Activated CD4-positive, alpha-beta T cell treated with anti-CD3 and anti-CD28 coated beads for 36 hours (primary cell): ENCODE results near the gene NT5C. TPM values are rescaled to one million over a fixed set of nuclear protein-coding genes. Genes with fewer than 3 reads are reported as not detected.

ENCODE experiments used
- ATAC-seq: fragments of 200-7000 bp; cut with Tn5 transposase; one replicate; pipeline ENCODE4 v1.10.0; 2021; ENCODE audit warnings: mild to moderate bottlenecking, moderate library complexity
- CTCF ChIA-PET: fragments of 350-600 bp; sonication (Branson Sonifier 250); formaldehyde crosslinking; loops from one replicate; lab custom pipeline; 2021; ENCODE audit warnings: antibody characterized with exemption; lab: Charles Lee
- POLR2A ChIA-PET: fragments of 350-600 bp; sonication (Branson Sonifier 250); formaldehyde crosslinking; loops from one replicate; lab custom pipeline; 2021; ENCODE audit warnings: antibody characterized with exemption, inconsistent platforms; lab: Charles Lee
- DNase-seq: peaks from one replicate; pipeline ENCODE4 v3.0.0-alpha.2; 2020
- H3K27ac Mint-ChIP-seq: one replicate; pipeline ENCODE4 v1.8.0; 2021; ENCODE audit warnings: mixed read lengths
- H3K27me3 Mint-ChIP-seq: one replicate; pipeline ENCODE4 v1.8.0; 2021; ENCODE audit warnings: mixed read lengths
- H3K36me3 Mint-ChIP-seq: one replicate; pipeline ENCODE4 v1.8.0; 2021; ENCODE audit warnings: low read depth, mixed read lengths
- H3K4me1 Mint-ChIP-seq: one replicate; pipeline ENCODE4 v1.8.0; 2021; ENCODE audit warnings: mixed read lengths
- H3K4me3 Mint-ChIP-seq: one replicate; pipeline ENCODE4 v1.8.0; 2021; ENCODE audit warnings: mild to moderate bottlenecking, moderate library complexity, mixed read lengths
- H3K9me3 Mint-ChIP-seq: one replicate; pipeline ENCODE4 v1.8.0; 2021; ENCODE audit warnings: low read depth, mixed read lengths
- intact Hi-C, 2 experiments: fragments of 100-400 bp; cut with DNase I in 1 of 2; cut with micrococcal nuclease in 1 of 2; formaldehyde crosslinking; loops; one replicate each; pipeline versions ENCODE4 v1.14.2 to v1.15.1; 2022 to 2024; cut with DNase I, micrococcal nuclease
- total RNA-seq, 2 experiments: library from RNA; stranded (reverse); gene quantifications; one replicate each; pipeline ENCODE4 v1.2.3, GENCODE V29; 2021

The NT5C gene
- total RNA-seq, 2 experiments from 2014 or later, result 51.7 to 61.5 TPM

DNA sequence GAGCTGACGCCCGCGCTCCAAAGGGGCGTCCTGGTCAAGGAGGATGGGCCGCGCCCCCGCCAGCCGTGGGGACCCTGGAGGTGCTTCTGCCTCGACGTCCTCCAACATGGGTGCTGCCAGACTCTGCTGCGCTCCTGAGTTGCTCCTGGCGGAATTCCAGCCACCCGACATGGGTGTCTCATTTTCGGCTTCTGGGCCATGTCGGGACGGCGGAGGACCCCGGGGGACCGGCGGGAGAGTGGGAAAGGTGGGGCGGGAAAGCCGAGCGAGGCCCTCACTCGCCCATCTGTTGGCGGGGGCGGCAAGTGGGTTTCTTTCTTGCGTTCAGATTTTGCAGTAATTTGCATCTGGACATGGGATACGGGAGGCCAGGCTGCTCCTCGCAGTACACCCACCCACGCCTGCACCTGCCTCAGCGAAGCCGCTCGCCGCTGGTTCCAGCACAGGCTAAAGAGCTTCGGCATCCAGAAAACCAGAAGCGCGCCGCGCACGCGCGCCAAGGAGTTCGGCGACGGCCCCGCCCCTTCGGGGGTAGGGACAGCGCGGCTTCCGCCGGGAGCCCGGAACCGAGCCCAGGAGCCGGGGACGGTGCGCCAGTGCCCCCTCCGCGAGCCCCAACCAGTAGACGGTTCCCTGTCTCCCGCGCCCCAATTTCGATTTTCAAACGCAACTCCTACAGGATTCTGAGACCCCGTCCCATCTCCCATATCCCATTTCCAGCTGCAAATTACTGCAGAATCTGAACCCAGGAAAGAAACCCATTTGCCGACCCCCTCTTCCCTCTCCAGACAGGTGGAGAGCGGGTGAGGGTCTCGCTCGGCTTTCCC is 21.9 kb downstream of the NT5C start, which contains the start of gene ARMC7:
ARMC7 (plus strand) TSS at position 563 of the 827 bp plus-strand sequence. CDS start 320 bp downstream, outside the sequence.
- Mint-ChIP-seq H3K36me3 (peaks cover 14% of the 10 kb centered on the region), H3K27ac (peak within 1 kb of the TSS; percentile 92), H3K4me3 (peak within 1 kb of the TSS; percentile 79), H3K27me3 (no peaks in the 10 kb centered on the region), H3K9me3 (no peaks in the 10 kb centered on the region), H3K4me1 (peaks cover 28% of the 10 kb centered on the region)
- intact Hi-C loops, result loop anchor here (1.0 to 5.0 kb wide), 13 partner anchors 20 to 408 kb away; partner anchors contain the start of genes ATP5PD (in 1 of the 2), CASKIN2 (in 1 of the 2), JPT1 (in 1 of the 2) and KCTD2 (in 1 of the 2)
- ChIA-PET POLR2A (interaction anchor here (0.6 to 1.3 kb wide), 3 partner anchors 10 to 296 kb away, joined by 3 to 4 read pairs (median 4); partner anchors contain the start of gene GRB2), CTCF (interaction anchor here (0.6 to 7.6 kb wide), 13 partner anchors 10 to 152 kb away, joined by 3 to 154 read pairs (median 3); partner anchors contain the start of genes GGA3, HID1 and MRPS7)
- ATAC-seq, result peak; percentile 82
- DNase-seq, result peak; percentile 95

GRCh38 chr17:75109046-75109406 is 22.5 kb downstream of the NT5C start:
- intact Hi-C loops, result loop anchor here (1.0 to 5.0 kb wide), 7 partner anchors 20 to 148 kb away; partner anchors contain the start of genes NT5C (in 1 of the 2) and NUP85 (in 1 of the 2)
- Mint-ChIP-seq H3K27me3 (no peaks in the 10 kb centered on the region), H3K36me3 (peaks cover 9% of the 10 kb centered on the region), H3K4me3 (peak overlapping the region; percentile 79), H3K9me3 (no peaks in the 10 kb centered on the region), H3K4me1 (peaks cover 22% of the 10 kb centered on the region), H3K27ac (no peak overlapping the region)
- ChIA-PET CTCF (interaction anchor here (0.6 to 2.7 kb wide), 6 partner anchors 11 to 92 kb away, joined by 3 to 7 read pairs (median 4); no protein-coding TSS in a partner anchor), POLR2A (interaction anchor here (0.6 to 1.3 kb wide), 3 partner anchors 10 to 297 kb away, joined by 3 to 4 read pairs (median 4); partner anchors contain the start of gene GRB2)
- no peak for ATAC-seq
- DNase-seq, result peak; percentile 40

DNA sequence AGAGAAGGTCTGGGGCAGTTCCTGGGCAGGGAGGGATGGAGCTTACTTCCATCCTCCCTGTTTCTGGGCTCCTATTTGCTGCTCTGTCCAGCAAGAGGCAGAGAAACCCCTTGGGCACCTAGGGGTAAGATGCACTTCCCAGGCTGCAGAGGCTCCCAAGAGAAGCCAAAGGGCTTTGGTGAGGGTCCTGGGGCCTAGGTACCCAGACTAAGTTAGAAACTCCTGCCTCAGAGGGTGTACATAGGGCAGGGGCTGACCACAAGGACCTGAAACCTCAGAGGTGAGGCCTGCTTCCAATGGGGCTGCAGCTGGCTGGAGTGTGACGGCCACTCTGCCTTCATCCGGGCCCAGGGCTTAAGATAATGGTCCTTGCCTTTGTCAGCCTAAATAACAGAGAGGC is 23.3 kb downstream of the NT5C start:
- H3K27me3 Mint-ChIP-seq, result no peaks in the 10 kb centered on the region
- H3K4me1 Mint-ChIP-seq, result peaks cover 21% of the 10 kb centered on the region
- H3K9me3 Mint-ChIP-seq, result no peaks in the 10 kb centered on the region
- peak overlapping the region; percentile 79 for H3K4me3 Mint-ChIP-seq
- H3K36me3 Mint-ChIP-seq, result peaks cover 8% of the 10 kb centered on the region
- POLR2A ChIA-PET, result interaction anchor here (0.6 kb wide), 1 partner anchor 192 kb away, joined by 3 read pairs; no protein-coding TSS in a partner anchor
- DNase-seq (no peak), ATAC-seq (no peak)
- intact Hi-C loops, result loop anchor here (2.0 to 5.0 kb wide), 2 partner anchors 41 to 73 kb away; no protein-coding TSS in a partner anchor
- no peak overlapping the region for H3K27ac Mint-ChIP-seq
- CTCF ChIA-PET, result interaction anchor here (0.6 to 1.3 kb wide), 4 partner anchors 27 to 205 kb away, joined by 3 read pairs; no protein-coding TSS in a partner anchor

GRCh38 chr17:75105126-75106080 is 26.1 kb downstream of the NT5C start:
- no peaks in the 10 kb centered on the region for H3K27me3 Mint-ChIP-seq
- no peaks in the 10 kb centered on the region for H3K36me3 Mint-ChIP-seq
- no peaks in the 10 kb centered on the region for H3K9me3 Mint-ChIP-seq
- no peak overlapping the region for H3K27ac Mint-ChIP-seq
- ATAC-seq (peak; percentile 36), DNase-seq (peak; percentile 55)
- peaks cover 7% of the 10 kb centered on the region for H3K4me1 Mint-ChIP-seq
- intact Hi-C loops, result loop anchor here in 1 of 2 experiments (5.0 kb wide), 1 partner anchor 38 kb away; no protein-coding TSS in a partner anchor
- POLR2A ChIA-PET, result interaction anchor here (0.9 to 1.1 kb wide), 2 partner anchors 8 to 32 kb away, joined by 3 read pairs; no protein-coding TSS in a partner anchor
- CTCF ChIA-PET, result interaction anchor here (0.5 to 5.3 kb wide), 25 partner anchors 9 to 314 kb away, joined by 3 to 47 read pairs (median 3); no protein-coding TSS in a partner anchor
- H3K4me3 Mint-ChIP-seq, result no peak overlapping the region

DNA sequence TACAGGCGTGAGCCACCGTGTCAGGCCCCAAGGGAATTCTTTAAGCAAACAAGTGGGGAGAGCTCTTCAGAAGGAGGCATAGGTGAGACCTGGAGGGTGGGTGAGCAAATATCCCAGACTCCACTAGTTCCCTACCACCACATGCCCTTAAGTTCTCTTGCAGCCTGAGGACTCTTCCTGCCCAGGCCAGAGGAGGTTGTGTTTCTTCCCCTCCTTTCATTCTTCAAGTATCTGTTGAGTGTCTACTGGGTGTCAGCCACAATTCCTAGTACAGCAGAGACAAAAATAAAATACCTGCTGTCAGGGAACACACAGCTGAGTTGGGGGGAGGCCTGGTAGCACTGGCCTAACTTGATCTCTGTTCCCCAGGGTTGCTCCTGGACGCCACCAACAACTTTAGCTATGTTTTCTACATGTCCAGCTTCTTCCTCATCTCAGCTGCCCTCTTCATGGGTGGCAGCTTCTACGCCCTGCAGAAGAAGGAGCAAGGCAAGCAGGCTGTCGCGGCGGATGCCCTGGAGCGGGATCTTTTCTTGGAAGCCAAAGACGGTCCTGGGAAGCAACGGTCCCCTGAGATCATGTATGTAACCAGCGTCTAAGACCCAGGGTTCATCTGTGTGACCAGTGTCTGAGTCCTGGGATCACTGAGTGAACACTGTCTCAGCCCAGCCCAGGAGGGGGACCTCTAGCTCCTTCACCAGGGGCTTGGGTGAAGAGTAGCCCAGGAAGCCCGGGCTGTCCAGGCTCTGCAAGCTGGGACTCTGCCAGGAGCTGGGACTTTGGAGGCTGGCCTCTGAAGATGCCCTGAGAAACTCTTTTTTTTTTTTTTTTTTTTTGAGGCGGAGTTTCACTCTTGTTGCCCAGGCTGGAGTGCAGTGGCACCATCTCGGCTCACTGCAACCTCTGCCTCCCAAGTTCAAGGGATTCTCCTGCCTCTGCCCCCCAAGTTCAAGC is 27.7 kb downstream of the NT5C start:
- H3K4me3 Mint-ChIP-seq, result no peak overlapping the region
- DNase-seq (no peak), ATAC-seq (no peak)
- no peaks in the 10 kb centered on the region for H3K36me3 Mint-ChIP-seq
- intact Hi-C loops, result no loop called here
- CTCF ChIA-PET, result interaction anchor here (0.6 to 5.3 kb wide), 6 partner anchors 11 to 344 kb away, joined by 3 to 47 read pairs (median 3); no protein-coding TSS in a partner anchor
- H3K27me3 Mint-ChIP-seq, result no peaks in the 10 kb centered on the region
- H3K27ac Mint-ChIP-seq, result no peak overlapping the region
- peaks cover 3% of the 10 kb centered on the region for H3K4me1 Mint-ChIP-seq
- POLR2A ChIA-PET, result interaction anchor here (0.7 kb wide), 2 partner anchors 93 to 231 kb away, joined by 4 to 6 read pairs; no protein-coding TSS in a partner anchor
- no peaks in the 10 kb centered on the region for H3K9me3 Mint-ChIP-seq

DNA sequence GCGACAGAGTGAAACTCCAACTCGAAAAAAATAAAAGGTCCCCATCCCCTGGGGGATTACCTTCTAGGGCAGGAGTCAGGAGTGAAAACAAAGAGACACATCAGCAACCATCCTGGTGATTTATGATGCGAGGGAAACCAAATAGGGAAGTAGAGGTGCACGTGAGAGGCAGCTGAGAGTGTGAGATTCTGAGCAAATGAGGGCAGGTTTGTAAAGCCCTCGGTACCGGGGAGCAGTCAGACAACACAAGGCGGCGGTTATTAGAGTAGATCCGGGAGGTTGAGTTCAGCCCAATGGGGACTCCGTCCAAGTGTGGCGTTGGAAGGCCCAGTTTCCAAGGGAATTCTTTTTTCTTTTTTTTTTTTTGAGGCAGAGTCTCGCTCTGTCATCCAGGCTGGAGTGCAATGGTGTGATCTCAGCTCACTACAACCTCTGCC is 29.1 kb downstream of the NT5C start:
- POLR2A ChIA-PET, result no interaction called here
- Mint-ChIP-seq H3K36me3 (no peaks in the 10 kb centered on the region), H3K9me3 (no peaks in the 10 kb centered on the region), H3K27me3 (no peaks in the 10 kb centered on the region), H3K27ac (no peak overlapping the region), H3K4me1 (no peaks in the 10 kb centered on the region), H3K4me3 (no peak overlapping the region)
- CTCF ChIA-PET, result interaction anchor here (1.1 to 5.3 kb wide), 2 partner anchors 12 to 29 kb away, joined by 3 to 47 read pairs; no protein-coding TSS in a partner anchor
- no peak for ATAC-seq
- no peak for DNase-seq
- intact Hi-C loops, result no loop called here

- ATAC-seq, result no peak
- intact Hi-C loops, result no loop called here
- Mint-ChIP-seq H3K4me3 (no peak overlapping the region), H3K4me1 (peaks cover 3% of the 10 kb centered on the region), H3K27ac (no peak overlapping the region), H3K36me3 (no peaks in the 10 kb centered on the region), H3K9me3 (no peaks in the 10 kb centered on the region), H3K27me3 (no peaks in the 10 kb centered on the region)
- ChIA-PET CTCF (interaction anchor here (0.6 kb wide), 1 partner anchor 58 kb away, joined by 3 read pairs; no protein-coding TSS in a partner anchor), POLR2A (interaction anchor here (1.1 kb wide), 1 partner anchor 9 kb away, joined by 4 read pairs; no protein-coding TSS in a partner anchor)
- no peak for DNase-seq
These were observed 31.5 kb downstream of the NT5C start for GRCh38 chr17:75099881-75100595.

DNA sequence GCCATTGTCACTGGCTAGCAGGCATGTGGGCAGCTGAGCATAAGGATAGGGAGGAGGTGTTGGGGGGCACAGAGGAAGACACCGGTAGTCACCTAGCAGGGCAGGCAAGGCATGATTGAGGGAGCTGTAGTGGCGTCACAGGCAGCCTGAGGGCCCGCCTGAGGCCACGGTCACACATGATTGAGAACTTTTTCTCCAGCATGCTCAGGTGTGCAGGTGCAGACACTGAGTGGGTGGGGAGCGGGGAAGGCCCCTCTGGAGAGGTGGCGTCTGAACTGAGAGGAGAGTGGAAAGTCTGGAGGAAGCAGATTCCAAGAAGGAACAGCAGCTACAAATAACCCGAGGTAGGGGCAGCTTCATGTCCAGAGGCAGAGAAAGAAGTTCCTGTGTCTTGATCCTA is 32.7 kb downstream of the NT5C start:
- Mint-ChIP-seq H3K36me3 (no peaks in the 10 kb centered on the region), H3K4me3 (no peak overlapping the region), H3K4me1 (peaks cover 3% of the 10 kb centered on the region), H3K9me3 (no peaks in the 10 kb centered on the region), H3K27me3 (no peaks in the 10 kb centered on the region), H3K27ac (no peak overlapping the region)
- DNase-seq, result no peak
- no peak for ATAC-seq
- POLR2A ChIA-PET, result interaction anchor here (1.1 kb wide), 1 partner anchor 11 kb away, joined by 4 read pairs; no protein-coding TSS in a partner anchor
- CTCF ChIA-PET, result interaction anchor here (1.4 kb wide), 1 partner anchor 15 kb away, joined by 6 read pairs; no protein-coding TSS in a partner anchor
- intact Hi-C loops, result no loop called here

GRCh38 chr17:75097865-75098264 is 33.7 kb downstream of the NT5C start:
- POLR2A ChIA-PET, result no interaction called here
- DNase-seq, result no peak
- Mint-ChIP-seq H3K4me1 (peaks cover 3% of the 10 kb centered on the region), H3K4me3 (no peak overlapping the region), H3K27ac (no peak overlapping the region), H3K36me3 (no peaks in the 10 kb centered on the region), H3K27me3 (no peaks in the 10 kb centered on the region), H3K9me3 (no peaks in the 10 kb centered on the region)
- intact Hi-C loops, result no loop called here
- CTCF ChIA-PET, result interaction anchor here (0.9 to 1.4 kb wide), 2 partner anchors 8 to 16 kb away, joined by 3 to 6 read pairs; no protein-coding TSS in a partner anchor
- no peak for ATAC-seq
